HuH-7 (cell line): ENCODE measurements around the gene DTX1.

Experiments used
- DNase-seq: peaks from one replicate; pipeline ENCODE4 v3.0.0; 2011; ENCODE audit warnings: low spot score

DTX1 gene

GRCh38 chr12:113095405-113095804 lies 38.9 kb downstream of the DTX1 start:
- no peak for DNase-seq

- no peak for DNase-seq
These were observed 40.3 kb downstream of the DTX1 start for GRCh38 chr12:113096675-113097461.

- no peak for DNase-seq
These were observed 41.3 kb downstream of the DTX1 start for GRCh38 chr12:113097716-113098440.

GRCh38 chr12:113098441-113099028 lies 42.0 kb downstream of the DTX1 start:
- peak; percentile 97 for DNase-seq

DNA sequence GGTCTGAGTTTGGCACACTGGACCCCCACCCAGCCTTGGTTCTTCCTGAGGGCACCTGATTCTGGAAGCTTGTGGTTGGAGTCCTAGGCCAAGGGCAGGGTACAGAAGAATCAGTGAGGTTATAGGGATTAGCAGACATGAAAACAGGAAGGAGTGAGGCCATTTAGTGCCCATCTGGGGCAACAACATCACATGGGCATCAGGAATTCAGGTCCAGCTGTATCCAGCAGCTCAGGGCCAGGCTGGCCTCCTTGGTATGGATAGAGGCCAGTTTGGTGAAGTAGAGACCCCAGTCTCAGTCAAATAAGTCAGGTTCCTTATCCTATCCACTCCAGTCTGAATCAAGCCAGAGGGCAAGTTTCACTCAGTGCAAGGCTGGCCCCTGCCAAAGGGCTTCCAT lies 42.8 kb downstream of the DTX1 start:
- DNase-seq: no peak

- DNase-seq: no peak
These were observed 43.2 kb downstream of the DTX1 start for GRCh38 chr12:113099764-113100163.

DNA sequence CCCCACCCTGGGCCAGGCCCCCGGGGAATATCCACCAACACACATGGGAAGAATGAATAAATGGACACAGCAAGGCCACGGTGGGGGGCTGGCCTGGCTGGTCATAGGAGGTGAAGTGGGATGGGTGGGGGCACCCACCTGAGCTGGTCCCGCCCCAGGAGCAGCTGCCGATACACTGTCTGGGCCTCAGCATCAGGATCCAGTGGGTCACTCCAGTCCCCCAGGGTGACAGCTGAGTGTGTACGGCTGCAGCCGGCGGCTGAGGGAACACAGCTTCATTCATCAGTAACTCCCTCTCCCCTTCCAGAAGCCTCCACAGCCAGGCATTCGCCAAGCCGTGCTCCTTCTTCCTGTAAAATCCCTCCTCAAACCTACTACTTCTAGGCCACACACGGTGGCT lies 45.2 kb downstream of the DTX1 start:
- no peak for DNase-seq

GRCh38 chr12:113102811-113103210 lies 46.3 kb downstream of the DTX1 start:
- no peak for DNase-seq

DNA sequence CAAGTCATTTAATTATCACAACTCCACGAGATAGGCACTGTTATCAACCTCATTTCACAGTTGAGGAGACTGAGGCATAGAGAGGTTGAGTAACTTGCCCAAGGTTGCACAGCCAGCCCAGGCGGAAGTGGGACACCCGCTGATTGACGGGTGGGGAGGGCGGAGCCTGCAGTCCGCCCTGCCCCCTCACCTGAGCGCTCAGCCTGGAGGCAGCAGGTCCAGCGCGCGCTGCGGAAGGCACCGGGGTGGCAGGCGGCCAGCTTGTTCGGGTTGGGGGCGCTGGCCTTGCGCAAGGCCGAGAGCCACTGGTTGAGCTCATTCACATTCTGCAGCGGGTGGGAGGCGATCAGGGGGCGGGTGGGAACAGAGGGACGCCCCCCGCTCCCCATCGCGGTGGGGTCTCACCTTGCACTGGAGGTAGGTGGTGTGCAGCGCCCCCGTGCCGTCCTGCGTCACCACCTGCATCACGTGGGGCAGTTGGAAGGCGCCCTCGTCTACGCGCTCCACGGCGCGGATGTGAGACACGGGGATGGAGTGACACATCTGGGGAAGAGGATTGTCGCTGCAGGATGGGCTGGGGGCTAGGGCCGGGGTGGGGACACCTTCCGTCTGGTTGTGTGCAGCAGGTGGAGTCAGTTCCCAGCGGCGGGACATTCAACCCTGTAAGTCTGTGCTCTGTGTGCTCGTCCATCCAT lies 47.4 kb downstream of the DTX1 start:
- DNase-seq: no peak

- no peak for DNase-seq
These were observed 48.5 kb downstream of the DTX1 start for GRCh38 chr12:113104953-113105510.

- DNase-seq: no peak
These were observed 49.2 kb downstream of the DTX1 start for GRCh38 chr12:113105606-113106271.

DNA sequence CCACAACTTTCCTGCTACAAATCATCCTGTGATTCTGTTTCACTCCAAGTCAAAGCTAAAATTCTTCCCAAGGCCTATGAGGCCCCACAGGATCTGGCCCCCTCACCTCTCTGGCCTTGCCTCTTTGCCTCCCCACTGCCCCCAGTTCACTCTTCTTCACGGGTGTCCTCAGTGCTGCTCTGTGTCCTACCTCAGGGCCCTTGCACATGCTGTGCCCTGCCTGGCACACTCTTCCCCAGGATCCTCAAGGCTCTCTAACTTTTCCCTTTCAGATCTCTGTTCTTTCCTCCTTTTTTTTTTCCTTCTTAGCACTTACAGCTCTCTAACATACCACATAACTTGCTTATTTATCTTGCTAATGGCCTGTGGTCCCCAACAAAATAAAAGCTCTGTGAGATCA lies 49.8 kb downstream of the DTX1 start:
- DNase-seq: no peak

GRCh38 chr12:113108308-113108707 lies 51.8 kb downstream of the DTX1 start:
- no peak for DNase-seq

DNA sequence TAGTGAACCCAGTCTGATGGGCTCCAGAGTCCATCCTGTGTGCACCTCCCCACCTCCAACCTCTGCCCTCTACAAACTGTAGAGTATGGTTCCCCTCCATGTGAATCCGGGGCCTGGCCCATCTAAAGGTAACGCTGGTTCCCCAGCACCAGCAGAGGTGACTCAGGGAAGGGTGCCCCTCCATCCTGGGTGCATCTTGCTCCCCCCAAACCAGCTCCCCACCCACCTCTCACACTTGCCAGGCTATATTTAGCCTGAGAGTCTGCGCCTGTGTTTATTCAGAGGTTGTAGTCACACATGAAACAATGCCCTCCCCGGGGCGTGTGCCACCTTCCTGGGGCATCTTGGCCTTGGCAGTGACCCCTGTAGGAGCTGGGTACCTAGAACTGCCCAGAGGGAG lies 52.8 kb downstream of the DTX1 start:
- no peak for DNase-seq

- DNase-seq: no peak
These were observed 53.5 kb downstream of the DTX1 start for GRCh38 chr12:113109872-113110599.

- DNase-seq: no peak
These were observed 54.7 kb downstream of the DTX1 start for GRCh38 chr12:113111247-113111646.

DNA sequence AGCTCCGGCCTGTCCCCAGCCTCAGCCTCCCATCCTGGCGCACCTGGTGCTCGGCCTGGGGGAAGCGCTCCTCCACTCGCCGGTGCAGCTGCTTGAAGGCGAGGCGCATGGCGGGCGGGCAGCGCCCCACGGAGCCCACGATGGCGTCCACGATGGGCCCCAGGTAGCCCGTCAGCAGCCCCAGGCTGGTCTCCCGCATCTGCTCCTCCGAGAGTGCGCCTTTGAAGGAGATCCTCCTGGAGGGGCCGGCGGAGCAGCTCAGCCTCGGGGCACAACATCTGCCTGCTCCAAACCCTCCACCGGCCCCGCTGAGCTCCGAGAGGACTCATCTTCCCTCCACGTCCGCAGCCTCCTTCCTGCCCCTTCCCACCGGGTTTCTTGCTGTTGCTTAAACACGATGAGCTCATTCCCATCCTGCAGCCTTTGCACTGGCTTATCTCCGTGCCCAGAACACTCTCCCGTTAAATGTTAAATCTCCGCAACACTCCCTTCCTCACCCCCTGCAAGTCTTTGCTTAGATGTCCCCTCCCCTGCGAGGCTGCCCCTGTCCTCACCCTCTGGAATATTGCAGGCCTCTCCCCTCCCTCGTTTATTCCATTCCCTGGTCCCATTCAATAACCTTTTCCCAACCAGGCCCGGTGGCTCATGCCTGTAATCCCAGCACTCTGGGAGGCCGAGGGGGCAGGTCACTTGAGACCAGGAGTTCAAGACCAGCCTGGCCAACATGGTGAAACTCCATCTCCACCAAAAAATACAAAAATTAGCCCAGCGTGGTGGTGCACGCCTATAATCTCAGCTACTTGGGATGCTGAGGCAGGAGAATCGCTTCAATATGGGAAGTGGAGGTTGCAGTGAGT lies 55.7 kb downstream of the DTX1 start:
- no peak for DNase-seq

DNA sequence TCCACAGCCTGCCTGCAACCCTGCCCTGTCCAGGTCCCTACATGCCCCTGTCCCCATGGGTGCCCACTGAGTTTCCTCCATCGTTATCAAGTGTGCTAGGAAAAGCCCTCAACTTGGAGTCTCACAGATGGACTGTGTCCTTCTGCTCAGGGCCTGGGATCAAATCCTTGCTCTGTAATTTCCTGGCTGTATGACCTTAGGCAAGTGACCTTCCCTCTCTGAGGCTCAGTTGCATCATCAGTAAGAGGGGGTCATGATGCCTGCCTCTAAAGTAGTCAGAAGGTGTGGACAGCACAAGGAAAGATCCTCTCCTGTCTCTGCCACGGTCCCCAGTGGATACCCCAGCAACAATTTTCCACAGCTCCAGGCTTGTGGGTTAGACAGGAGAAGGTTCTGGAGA lies 56.9 kb downstream of the DTX1 start:
- DNase-seq: no peak

DNA sequence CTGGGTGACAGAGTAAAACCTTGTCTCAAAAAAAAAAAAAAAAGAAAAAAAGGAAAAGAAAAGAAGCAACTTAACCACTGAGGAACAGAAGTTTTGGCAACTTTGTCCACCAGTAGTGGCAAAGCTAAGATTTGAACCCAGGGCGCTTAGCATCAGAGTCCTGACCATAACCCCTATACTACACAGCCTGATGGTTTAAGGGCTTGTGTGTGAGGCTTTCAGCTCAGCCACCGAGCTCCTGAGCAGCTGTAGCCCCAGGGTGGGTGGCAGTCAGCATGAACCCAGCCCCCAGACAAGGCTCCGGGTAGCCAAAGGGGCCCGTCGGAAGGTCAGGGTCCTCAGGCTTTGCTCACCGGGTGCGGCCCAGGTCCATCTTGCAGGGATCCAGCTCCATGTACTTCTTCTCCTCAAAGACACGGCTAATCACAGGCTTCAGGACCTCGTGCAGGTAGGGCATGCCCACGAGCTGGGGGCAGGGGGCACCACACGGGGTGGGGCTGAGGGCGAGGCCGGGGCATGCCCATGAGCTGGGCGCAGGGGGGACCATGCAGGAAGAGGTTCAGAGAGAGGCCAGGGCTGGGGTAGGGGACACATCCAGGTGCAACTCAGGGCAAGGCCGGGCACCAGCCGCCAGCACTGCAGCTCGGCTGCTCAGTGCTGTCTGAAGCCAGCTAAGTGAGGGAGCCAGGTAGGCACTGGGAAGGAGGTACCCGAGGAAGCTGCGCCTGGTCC lies 58.1 kb downstream of the DTX1 start:
- DNase-seq: no peak
